ENCODE data around the gene FOSL1. TPM values are rescaled to one million over a fixed set of nuclear protein-coding genes. Genes with fewer than 3 reads are reported as not detected.
A peak's percentile ranks its signal among the peaks of the same experiment; 100 is the strongest.

The FOSL1 gene
- total RNA-seq, 1 donor from 2014 or later = 37.9 TPM

DNA sequence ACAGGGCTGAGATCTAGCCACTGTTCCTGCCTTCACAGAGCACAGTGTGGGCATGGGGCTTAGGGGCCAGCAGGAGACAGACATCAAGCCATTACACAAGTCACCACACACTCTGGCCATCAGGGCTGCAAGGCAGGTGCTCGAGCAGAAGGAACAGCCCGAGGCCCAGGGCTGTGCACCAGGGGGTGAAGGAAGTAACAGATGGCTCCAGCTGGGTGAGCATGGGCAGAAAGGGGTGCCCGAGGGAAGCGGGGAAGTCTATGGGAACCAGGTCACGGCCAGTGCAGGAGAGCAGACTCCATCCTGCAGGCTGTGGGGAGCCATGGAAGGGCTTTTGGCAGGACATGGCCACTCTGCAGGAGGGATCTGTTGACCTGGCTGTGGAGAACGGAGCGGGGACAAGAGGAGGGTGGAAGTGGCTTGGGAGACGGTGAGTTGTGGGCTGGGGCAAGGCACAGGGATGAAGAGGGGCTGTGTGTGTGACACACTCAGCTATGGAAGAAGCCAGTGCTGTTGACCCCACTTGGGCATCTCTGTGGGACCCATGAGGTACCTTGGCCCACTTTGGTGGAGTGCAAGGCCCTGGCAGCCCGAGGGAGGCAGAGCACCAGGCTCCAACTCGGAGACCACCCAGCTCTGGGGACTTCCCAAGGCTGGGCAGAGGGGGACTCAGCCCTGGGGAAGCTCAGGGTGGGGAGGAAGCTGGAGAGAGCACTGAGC lies 15.1 kb upstream of the FOSL1 start:
- H3K27me3 Mint-ChIP-seq (ENCODE audit: low read depth, unreplicated experiment) = no peaks in the 10 kb centered on the region
- H3K4me3 ChIP-seq (ENCODE audit: insufficient read depth, low read depth, low read length) = no peak overlapping the region
- peak overlapping the region; percentile 31 for H3K4me3 Mint-ChIP-seq (ENCODE audit: unreplicated experiment)
- H3K4me1 ChIP-seq (ENCODE audit: insufficient read depth, low read length) = peaks cover 70% of the 10 kb centered on the region
- no peaks in the 10 kb centered on the region for H3K27me3 ChIP-seq (ENCODE audit: insufficient read depth, low read length)
- H2AFZ ChIP-seq (ENCODE audit: low read depth, low read length) = no peak overlapping the region
- peaks cover 2% of the 10 kb centered on the region for H4K20me1 ChIP-seq (ENCODE audit: insufficient read depth, low read length)
- H3K27ac Mint-ChIP-seq (ENCODE audit: unreplicated experiment) = peak overlapping the region; percentile 98
- H3K4me2 ChIP-seq (ENCODE audit: low read length) = peak overlapping the region; percentile 98
- peaks cover 44% of the 10 kb centered on the region for H3K79me2 ChIP-seq (ENCODE audit: insufficient read depth, low read length)
- H3K27ac ChIP-seq (ENCODE audit: low read depth, low read length) = peak overlapping the region; percentile 97
- peaks cover 2% of the 10 kb centered on the region for H3K36me3 Mint-ChIP-seq (ENCODE audit: low read depth, unreplicated experiment)
- no peaks in the 10 kb centered on the region for H3K9me3 Mint-ChIP-seq (ENCODE audit: unreplicated experiment)
- DNase-seq (ENCODE audit: low read depth) = no peak
- H3K36me3 ChIP-seq (ENCODE audit: insufficient read depth, low read length) = peaks cover 5% of the 10 kb centered on the region
- no peak for TF ChIP-seq EZH2 (IDR thresholded peaks at IDR 0.05; ENCODE audit: insufficient read depth, low read length)
- TF ChIP-seq, protein P1, sequence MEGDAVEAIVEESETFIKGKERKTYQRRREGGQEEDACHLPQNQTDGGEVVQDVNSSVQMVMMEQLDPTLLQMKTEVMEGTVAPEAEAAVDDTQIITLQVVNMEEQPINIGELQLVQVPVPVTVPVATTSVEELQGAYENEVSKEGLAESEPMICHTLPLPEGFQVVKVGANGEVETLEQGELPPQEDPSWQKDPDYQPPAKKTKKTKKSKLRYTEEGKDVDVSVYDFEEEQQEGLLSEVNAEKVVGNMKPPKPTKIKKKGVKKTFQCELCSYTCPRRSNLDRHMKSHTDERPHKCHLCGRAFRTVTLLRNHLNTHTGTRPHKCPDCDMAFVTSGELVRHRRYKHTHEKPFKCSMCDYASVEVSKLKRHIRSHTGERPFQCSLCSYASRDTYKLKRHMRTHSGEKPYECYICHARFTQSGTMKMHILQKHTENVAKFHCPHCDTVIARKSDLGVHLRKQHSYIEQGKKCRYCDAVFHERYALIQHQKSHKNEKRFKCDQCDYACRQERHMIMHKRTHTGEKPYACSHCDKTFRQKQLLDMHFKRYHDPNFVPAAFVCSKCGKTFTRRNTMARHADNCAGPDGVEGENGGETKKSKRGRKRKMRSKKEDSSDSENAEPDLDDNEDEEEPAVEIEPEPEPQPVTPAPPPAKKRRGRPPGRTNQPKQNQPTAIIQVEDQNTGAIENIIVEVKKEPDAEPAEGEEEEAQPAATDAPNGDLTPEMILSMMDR (IDR thresholded peaks at IDR 0.05; ENCODE audit: insufficient read depth, low read depth, low read length) = no peak
- peak overlapping the region; percentile 77 for H3K9ac ChIP-seq (ENCODE audit: low read length)
- peaks cover 34% of the 10 kb centered on the region for H3K4me1 Mint-ChIP-seq (ENCODE audit: low read depth, unreplicated experiment)
- H3K9me3 ChIP-seq (ENCODE audit: insufficient read depth, low read depth, low read length) = no peaks in the 10 kb centered on the region
- FAIRE-seq = no peak

DNA sequence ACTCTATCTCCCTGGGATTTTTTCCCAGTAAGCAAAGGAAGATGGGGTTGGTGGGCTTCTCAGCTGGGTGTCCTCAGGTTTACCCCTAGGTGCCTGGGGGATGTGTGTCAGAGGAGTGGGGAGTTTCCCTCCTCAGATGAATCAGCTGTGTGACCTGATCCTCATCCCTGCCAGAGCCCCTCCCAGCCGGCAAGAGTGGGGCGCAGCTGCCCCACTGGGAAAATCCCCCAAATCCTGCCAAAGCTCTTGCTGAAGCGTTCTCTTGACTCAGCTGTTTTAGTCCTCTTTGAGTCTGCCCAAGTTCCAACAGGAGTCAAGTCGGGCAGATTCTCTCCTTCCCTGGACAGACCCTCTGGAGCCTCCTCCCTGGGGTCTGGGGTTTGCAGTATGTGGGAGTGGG lies 12.7 kb upstream of the FOSL1 start:
- H3K27me3 ChIP-seq (ENCODE audit: insufficient read depth, low read length) = no peaks in the 10 kb centered on the region
- H3K4me3 ChIP-seq (ENCODE audit: insufficient read depth, low read depth, low read length) = no peak overlapping the region
- H3K4me2 ChIP-seq (ENCODE audit: low read length) = peak overlapping the region; percentile 21
- peaks cover 28% of the 10 kb centered on the region for H3K79me2 ChIP-seq (ENCODE audit: insufficient read depth, low read length)
- no peak overlapping the region for H2AFZ ChIP-seq (ENCODE audit: low read depth, low read length)
- Mint-ChIP-seq H3K9me3 (ENCODE audit: unreplicated experiment) (no peaks in the 10 kb centered on the region), H3K4me1 (ENCODE audit: low read depth, unreplicated experiment) (peaks cover 34% of the 10 kb centered on the region), H3K27ac (ENCODE audit: unreplicated experiment) (peak overlapping the region; percentile 53), H3K27me3 (ENCODE audit: low read depth, unreplicated experiment) (peaks cover 2% of the 10 kb centered on the region), H3K4me3 (ENCODE audit: unreplicated experiment) (no peak overlapping the region), H3K36me3 (ENCODE audit: low read depth, unreplicated experiment) (no peaks in the 10 kb centered on the region)
- FAIRE-seq (no peak), DNase-seq (ENCODE audit: low read depth) (peak; percentile 63)
- no peaks in the 10 kb centered on the region for H3K9me3 ChIP-seq (ENCODE audit: insufficient read depth, low read depth, low read length)
- H3K27ac ChIP-seq (ENCODE audit: low read depth, low read length) = peak overlapping the region; percentile 80
- peaks cover 5% of the 10 kb centered on the region for H3K36me3 ChIP-seq (ENCODE audit: insufficient read depth, low read length)
- no peak for TF ChIP-seq EZH2 (IDR thresholded peaks at IDR 0.05; ENCODE audit: insufficient read depth, low read length)
- TF ChIP-seq, protein P1 (IDR thresholded peaks at IDR 0.05; ENCODE audit: insufficient read depth, low read depth, low read length) = no peak
- peak overlapping the region; percentile 68 for H3K9ac ChIP-seq (ENCODE audit: low read length)
- no peaks in the 10 kb centered on the region for H4K20me1 ChIP-seq (ENCODE audit: insufficient read depth, low read length)
- peaks cover 61% of the 10 kb centered on the region for H3K4me1 ChIP-seq (ENCODE audit: insufficient read depth, low read length)
